ENCODE measurements around the gene FAR2.
"Not testable (repeated sequence)": the region's sequence is repeated elsewhere in the genome, so short reads cannot be mapped to it uniquely, and the experiment has no call there.

Gene FAR2

DNA sequence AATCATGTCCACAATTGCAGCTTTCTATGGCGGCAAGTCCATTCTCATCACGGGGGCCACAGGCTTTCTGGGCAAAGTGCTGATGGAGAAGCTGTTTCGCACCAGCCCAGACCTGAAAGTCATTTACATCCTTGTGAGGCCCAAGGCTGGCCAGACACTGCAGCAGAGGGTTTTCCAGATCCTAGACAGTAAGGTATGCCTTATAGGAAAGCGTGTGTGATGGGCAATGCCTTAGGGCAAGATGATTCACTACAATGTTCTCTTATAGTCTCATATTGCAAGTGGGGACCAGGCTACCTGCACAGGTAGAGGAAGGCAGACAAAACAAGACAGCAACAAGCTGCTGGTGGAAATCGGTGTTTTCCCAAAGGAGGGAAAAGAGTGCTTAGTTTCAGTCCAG is 121.4 kb downstream of the FAR2 start:
- Histone ChIP-seq H3K27me3 (ENCODE audit: insufficient read depth, low read length) (no peaks in the 10 kb centered on the region), H3K4me1 (ENCODE audit: insufficient read depth, low read length) (no peaks in the 10 kb centered on the region), H2AFZ (ENCODE audit: low read depth, low read length) (no peak overlapping the region), H3K4me3 (ENCODE audit: low read length) (no peak overlapping the region), H3K36me3 (ENCODE audit: insufficient read depth, low read length) (no peaks in the 10 kb centered on the region), H3K9me3 (ENCODE audit: low read length) (no peaks in the 10 kb centered on the region)

DNA sequence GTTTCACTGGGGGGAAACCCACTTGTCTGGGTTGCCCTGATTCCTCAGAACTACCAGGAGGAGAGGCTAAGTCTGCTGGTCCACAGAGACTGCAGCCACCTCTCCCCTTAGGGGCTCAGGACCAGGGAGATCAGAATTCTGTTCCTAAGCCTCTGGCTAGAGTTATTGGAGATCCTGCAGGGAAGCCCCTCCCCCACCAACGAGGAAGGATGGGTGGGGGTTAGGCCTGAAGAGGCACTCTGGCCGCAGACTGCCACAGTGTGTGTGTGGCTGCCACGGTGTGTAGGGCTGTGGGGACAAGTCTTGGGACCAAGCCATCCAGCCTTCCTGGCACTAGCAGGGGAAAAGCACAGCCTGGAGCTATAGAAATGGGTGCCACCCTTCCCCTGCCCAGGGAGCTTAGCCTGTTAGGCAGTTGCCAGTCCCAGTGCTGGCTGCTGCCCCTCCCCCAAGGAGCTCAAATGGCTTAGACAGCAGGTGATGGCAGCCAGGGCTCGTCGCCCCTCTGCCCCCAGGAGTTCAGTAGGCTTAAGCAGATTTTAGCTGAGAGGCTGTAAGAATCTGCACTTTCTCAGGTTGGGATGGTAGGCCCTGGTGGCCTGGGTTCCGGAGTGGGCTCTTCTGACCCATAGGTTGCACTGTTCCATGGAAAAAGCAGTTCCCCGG is 124.2 kb downstream of the FAR2 start:
- H2AFZ ChIP-seq (ENCODE audit: low read depth, low read length) = no peak overlapping the region
- H3K4me1 ChIP-seq (ENCODE audit: insufficient read depth, low read length) = no peaks in the 10 kb centered on the region
- H3K27me3 ChIP-seq (ENCODE audit: insufficient read depth, low read length) = no peaks in the 10 kb centered on the region
- H3K36me3 ChIP-seq (ENCODE audit: insufficient read depth, low read length) = no peaks in the 10 kb centered on the region
- no peaks in the 10 kb centered on the region for H3K9me3 ChIP-seq (ENCODE audit: low read length)
- no peak overlapping the region for H3K4me3 ChIP-seq (ENCODE audit: low read length)

DNA sequence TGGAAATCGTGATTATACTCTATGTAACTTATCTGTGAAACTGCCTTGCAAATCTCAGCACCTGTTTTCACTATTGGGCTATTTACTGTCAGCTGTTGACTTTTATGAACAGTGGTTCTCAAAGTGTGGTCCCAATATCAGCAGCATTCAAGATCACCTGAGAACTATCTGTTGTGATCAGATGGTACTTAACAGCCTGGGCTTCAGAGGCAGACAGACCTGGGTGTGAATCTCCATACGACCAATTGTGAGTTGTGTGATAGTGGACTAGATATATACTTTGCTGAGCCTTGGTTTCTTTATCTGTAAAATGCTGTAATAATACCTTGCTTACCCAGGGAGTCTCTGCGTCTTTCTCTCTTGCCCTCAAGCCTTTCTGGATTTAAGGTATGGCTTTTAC is 126.8 kb downstream of the FAR2 start:
- H3K27me3 ChIP-seq (ENCODE audit: insufficient read depth, low read length) = no peaks in the 10 kb centered on the region
- H3K36me3 ChIP-seq (ENCODE audit: insufficient read depth, low read length) = no peaks in the 10 kb centered on the region
- no peak overlapping the region for H3K4me3 ChIP-seq (ENCODE audit: low read length)
- no peak overlapping the region for H2AFZ ChIP-seq (ENCODE audit: low read depth, low read length)
- H3K9me3 ChIP-seq (ENCODE audit: low read length) = no peaks in the 10 kb centered on the region
- H3K4me1 ChIP-seq (ENCODE audit: insufficient read depth, low read length) = no peaks in the 10 kb centered on the region

DNA sequence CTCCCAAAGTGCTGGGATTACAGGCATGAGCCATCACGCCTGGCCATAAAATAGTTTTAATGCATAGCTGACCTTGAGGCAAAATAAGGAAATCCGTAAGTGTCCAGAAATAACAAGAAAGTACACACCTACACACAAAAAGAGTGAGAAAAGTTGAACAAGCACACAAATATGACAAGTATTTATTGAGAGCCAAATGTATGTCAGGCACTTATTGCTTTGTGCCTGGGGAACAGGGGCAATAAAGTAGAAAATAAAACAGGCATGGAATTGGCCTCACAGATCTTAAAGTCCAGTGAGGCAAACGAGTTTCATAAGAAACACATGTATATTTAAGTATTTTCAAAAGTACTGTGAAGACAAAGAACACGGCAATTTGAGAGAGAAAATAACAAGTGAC is 128.2 kb downstream of the FAR2 start:
- Histone ChIP-seq H2AFZ (ENCODE audit: low read depth, low read length) (no peak overlapping the region), H3K36me3 (ENCODE audit: insufficient read depth, low read length) (no peaks in the 10 kb centered on the region), H3K27me3 (ENCODE audit: insufficient read depth, low read length) (no peaks in the 10 kb centered on the region), H3K4me1 (ENCODE audit: insufficient read depth, low read length) (no peaks in the 10 kb centered on the region), H3K9me3 (ENCODE audit: low read length) (no peaks in the 10 kb centered on the region), H3K4me3 (ENCODE audit: low read length) (no peak overlapping the region)

DNA sequence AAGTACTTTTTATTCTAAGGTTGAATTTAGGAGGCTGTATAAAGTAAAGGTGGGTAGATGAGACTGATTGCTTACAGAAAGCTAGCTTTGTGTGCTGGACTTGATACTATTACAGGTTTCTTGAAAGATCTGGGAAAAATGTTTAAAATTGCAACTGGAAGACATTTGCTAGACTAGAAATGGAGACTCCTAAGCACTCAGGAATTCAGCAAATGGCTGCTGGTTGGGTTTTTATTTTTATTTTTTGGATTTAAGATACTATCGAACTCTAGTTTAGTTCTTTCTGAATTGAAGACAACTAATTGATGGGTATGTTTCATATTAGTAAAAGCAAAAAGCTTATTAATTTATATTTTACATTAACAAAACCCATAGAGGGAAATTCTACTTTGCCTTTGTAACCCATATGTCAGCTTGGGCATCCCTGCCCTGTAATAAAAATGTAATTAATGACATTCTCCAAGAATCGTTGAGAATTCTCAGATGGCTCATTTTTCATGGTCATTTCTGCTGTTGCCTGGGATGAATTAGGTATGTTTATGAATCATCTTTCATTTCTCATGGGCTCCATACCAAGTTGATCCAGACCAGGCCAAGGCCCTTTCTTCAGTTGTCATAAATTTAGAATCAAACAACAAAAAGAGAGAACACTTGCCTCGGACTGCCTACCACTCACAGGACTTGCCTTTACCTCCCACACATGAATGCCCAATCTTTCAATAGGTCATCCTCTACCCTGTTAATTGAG is 129.8 kb downstream of the FAR2 start:
- Histone ChIP-seq H2AFZ (ENCODE audit: low read depth, low read length) (no peak overlapping the region), H3K4me3 (ENCODE audit: low read length) (no peak overlapping the region), H3K9me3 (ENCODE audit: low read length) (no peaks in the 10 kb centered on the region), H3K27me3 (ENCODE audit: insufficient read depth, low read length) (no peaks in the 10 kb centered on the region), H3K36me3 (ENCODE audit: insufficient read depth, low read length) (no peaks in the 10 kb centered on the region), H3K4me1 (ENCODE audit: insufficient read depth, low read length) (no peaks in the 10 kb centered on the region)

DNA sequence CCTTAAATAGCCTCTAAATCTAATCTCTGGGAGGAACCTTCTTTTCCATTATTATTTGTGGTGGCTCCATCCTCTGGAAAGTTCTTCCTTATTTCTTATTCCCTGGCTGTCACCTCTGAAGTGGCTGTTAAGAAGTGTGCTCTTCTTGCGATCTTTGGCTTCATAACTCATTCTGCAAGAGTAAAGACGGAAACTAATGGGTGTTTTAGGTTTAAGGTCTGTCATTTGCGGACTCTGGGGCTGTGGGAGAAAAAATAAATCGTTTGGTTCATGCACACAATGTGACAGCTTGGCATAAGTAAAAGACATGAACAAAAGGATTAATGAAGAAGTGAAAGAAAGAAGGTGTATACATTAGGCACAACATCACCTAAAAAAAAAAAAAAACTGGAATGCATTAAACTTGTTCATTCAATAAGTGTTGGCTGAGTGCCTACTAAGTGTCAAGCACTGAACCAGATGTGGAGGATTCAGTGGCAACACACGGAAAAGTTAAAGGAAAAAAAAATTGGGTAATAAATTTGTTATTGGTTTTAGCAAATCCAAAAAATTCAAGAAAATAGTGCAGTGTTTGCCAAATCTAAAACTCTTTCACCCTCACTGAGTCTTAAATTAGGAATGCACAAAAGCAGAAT is 132.4 kb downstream of the FAR2 start:
- no peaks in the 10 kb centered on the region for H3K9me3 ChIP-seq (ENCODE audit: low read length)
- no peaks in the 10 kb centered on the region for H3K4me1 ChIP-seq (ENCODE audit: insufficient read depth, low read length)
- no peak overlapping the region for H3K4me3 ChIP-seq (ENCODE audit: low read length)
- no peak overlapping the region for H2AFZ ChIP-seq (ENCODE audit: low read depth, low read length)
- no peaks in the 10 kb centered on the region for H3K36me3 ChIP-seq (ENCODE audit: insufficient read depth, low read length)
- H3K27me3 ChIP-seq (ENCODE audit: insufficient read depth, low read length) = no peaks in the 10 kb centered on the region

DNA sequence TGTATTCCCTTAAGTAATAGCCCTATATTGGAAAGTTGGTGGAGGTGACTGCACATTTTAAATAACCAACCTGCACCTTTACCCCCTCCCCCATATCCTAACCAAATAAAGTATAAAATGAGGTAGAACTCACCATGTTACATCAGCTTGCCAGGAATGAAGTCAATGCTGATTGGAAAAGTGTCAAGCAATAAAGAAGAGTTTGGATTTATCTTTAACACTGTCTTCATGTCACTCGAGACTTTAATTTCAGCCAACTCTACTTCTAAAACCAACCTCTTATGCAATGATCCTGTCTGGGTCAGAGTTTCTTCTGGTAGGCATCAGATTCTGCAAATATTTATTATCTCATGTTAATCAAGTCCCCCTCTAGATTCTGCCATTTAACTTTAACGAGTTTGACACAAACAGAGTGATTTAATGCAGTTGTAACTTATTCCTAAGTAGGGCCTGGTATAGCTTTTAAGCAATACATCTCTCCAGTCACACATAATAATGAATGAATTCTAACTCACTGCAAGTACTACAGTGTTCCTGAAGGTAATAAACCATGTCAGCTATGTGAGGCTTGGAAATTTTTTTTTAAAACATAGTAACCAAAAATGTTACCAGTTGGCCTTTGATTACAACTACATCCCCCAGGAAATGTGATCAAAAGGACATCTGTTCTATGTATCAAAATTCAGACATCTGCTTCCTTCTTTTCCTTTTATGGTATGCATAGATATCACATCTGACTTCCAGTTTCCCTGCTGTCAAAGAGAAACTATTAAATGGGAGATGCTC is 133.1 kb downstream of the FAR2 start:
- Histone ChIP-seq H3K4me3 (ENCODE audit: low read length) (no peak overlapping the region), H3K27me3 (ENCODE audit: insufficient read depth, low read length) (no peaks in the 10 kb centered on the region), H3K36me3 (ENCODE audit: insufficient read depth, low read length) (no peaks in the 10 kb centered on the region), H2AFZ (ENCODE audit: low read depth, low read length) (no peak overlapping the region), H3K4me1 (ENCODE audit: insufficient read depth, low read length) (no peaks in the 10 kb centered on the region), H3K9me3 (ENCODE audit: low read length) (no peaks in the 10 kb centered on the region)

DNA sequence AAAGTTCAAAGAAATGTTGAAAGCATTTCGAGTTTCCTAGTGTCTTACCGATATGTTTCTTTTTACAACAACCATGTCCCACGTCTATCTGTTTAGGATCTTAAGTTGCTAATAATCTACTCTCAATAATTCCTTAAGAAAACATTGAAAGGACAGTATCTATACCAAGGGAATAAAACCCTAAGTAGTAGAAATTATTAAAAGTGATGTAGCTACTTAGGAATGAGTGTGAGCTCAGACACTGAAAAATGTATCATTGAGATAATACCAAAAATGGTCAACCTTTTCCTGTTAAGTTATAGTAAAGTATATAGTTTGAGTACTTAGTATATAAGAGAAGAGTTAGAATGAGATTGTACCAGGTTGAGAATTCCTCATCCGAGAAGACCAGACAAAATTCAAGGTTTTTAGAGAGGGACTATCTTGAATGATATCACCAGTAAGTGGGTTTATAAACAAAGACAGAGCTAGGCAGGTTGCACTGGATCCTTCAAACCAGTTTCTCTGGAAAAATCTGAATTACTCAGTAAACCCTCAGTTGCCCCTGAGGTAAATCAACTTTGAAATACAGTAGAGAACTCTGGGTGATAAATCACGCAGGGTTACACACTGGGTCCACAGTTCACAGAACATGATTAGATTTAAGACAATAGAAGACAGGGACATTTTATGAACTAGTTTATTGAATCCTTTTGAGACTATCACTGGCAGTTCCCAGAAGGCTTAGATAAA is 135.1 kb downstream of the FAR2 start:
- Histone ChIP-seq H3K4me3 (ENCODE audit: low read length) (no peak overlapping the region), H3K9me3 (ENCODE audit: low read length) (no peaks in the 10 kb centered on the region), H3K36me3 (ENCODE audit: insufficient read depth, low read length) (no peaks in the 10 kb centered on the region), H3K4me1 (ENCODE audit: insufficient read depth, low read length) (no peaks in the 10 kb centered on the region), H2AFZ (ENCODE audit: low read depth, low read length) (no peak overlapping the region), H3K27me3 (ENCODE audit: insufficient read depth, low read length) (no peaks in the 10 kb centered on the region)

DNA sequence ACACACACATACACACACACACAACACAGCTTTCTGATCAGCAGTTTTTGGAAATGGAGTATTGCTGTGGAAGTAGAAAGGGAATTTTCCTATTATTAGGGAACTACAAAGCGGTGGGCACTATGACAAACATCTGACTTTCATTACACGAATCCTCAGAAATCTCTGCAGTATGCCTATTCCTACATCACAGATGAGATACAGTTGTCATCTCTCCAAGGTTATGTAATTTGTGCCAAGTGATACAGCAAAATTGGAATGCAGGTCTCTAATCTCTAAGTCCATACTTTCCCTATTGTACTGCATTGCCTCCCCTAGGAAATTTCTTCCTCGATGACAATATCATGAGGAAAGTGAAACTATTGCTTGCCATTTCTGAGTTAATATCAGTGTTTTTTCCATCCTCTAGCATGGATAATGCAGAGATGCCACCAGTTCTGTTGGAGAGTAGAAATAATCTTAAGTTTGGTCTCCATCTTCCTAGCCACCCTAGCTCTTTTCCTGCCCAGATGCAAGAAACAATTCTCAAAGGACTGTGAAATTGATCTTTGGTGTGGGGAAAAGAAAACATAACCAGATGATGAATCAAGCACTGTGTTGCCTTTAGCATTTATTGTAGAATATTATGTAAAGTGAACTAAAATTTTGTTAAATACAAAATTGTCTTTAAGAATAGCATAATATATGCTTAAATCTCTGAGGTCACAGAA is 137.2 kb downstream of the FAR2 start:
- Histone ChIP-seq H2AFZ (ENCODE audit: low read depth, low read length) (no peak overlapping the region), H3K4me3 (ENCODE audit: low read length) (no peak overlapping the region), H3K4me1 (ENCODE audit: insufficient read depth, low read length) (no peaks in the 10 kb centered on the region), H3K36me3 (ENCODE audit: insufficient read depth, low read length) (no peaks in the 10 kb centered on the region), H3K9me3 (ENCODE audit: low read length) (no peaks in the 10 kb centered on the region), H3K27me3 (ENCODE audit: insufficient read depth, low read length) (no peaks in the 10 kb centered on the region)

DNA sequence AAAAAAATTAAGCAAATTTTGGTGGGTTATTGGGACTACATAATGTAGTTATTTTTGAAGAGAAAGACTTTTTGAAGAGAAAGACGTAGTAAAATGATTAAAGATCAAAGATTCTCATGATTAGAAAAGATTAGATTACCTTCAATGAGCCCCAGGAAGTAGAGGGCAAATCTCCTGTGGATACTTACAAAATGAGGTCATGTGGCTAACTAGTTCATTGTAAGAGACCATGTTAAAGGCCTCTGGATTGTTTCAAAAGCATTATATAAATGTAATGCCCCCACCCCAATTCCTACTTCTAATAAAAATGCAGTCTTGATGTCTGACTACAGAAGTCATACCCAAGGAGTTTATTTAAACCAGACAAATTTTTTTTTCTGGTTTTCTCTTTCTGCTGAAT is 138.5 kb downstream of the FAR2 start:
- Histone ChIP-seq H3K36me3 (ENCODE audit: insufficient read depth, low read length) (no peaks in the 10 kb centered on the region), H3K4me1 (ENCODE audit: insufficient read depth, low read length) (no peaks in the 10 kb centered on the region), H3K9me3 (ENCODE audit: low read length) (no peaks in the 10 kb centered on the region), H2AFZ (ENCODE audit: low read depth, low read length) (no peak overlapping the region), H3K4me3 (ENCODE audit: low read length) (no peak overlapping the region), H3K27me3 (ENCODE audit: insufficient read depth, low read length) (no peaks in the 10 kb centered on the region)

DNA sequence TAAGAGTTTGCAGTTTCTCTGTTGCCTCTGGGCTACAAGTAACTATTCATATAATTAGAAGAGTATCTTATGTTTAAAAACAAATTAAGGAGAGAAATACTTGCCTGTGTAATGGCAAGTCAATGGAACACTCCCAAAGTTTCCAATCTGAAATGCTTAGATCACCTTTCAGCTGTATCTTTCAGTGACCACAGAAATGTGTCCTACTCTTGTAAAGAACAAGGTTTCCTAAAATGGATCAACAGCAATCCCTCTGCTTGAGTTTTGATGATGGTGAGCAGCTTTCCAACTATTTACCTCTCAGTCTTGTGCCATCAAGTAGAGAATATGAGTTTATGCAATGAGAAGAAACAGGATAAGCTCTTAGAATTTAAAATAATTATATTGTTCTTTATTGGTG is 139.0 kb downstream of the FAR2 start:
- H3K36me3 ChIP-seq (ENCODE audit: insufficient read depth, low read length) = no peaks in the 10 kb centered on the region
- no peaks in the 10 kb centered on the region for H3K27me3 ChIP-seq (ENCODE audit: insufficient read depth, low read length)
- H2AFZ ChIP-seq (ENCODE audit: low read depth, low read length) = no peak overlapping the region
- H3K4me1 ChIP-seq (ENCODE audit: insufficient read depth, low read length) = no peaks in the 10 kb centered on the region
- H3K4me3 ChIP-seq (ENCODE audit: low read length) = no peak overlapping the region
- no peaks in the 10 kb centered on the region for H3K9me3 ChIP-seq (ENCODE audit: low read length)

DNA sequence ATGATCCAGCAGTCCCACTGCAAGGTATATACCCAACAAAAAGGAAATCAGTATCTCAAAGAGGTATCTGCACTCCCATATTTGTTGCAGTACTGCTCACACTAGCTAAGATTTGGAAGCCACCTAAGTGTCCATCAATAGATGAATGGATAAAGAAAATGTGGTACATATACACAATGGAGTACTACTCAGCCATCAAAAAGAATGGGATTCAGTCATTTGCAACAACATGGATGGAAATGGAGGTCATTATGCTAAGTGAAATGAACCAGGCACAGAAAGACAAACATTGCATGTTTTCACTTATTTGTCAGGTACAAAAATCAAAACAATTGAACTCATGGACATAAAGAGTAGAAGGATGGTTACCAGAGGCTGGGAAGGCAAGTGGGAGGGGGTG is 141.4 kb downstream of the FAR2 start:
- not testable (repeated sequence) for H3K4me3 ChIP-seq (ENCODE audit: low read length); H3K27me3 ChIP-seq (ENCODE audit: insufficient read depth, low read length); H2AFZ ChIP-seq (ENCODE audit: low read depth, low read length); H3K36me3 ChIP-seq (ENCODE audit: insufficient read depth, low read length); H3K4me1 ChIP-seq (ENCODE audit: insufficient read depth, low read length); H3K9me3 ChIP-seq (ENCODE audit: low read length)
